Stimulated activated CD8-positive, alpha-beta memory T cell treated with anti-CD3 and anti-CD28 coated beads, Interleukin-7, amount 100 ng/mL, for 4 hours (primary cell): ENCODE data around the gene UROC1.

Source experiments
- DNase-seq, 2 donors: peaks; one replicate each; pipeline ENCODE4 v3.0.0-alpha.2; 2020; ENCODE audit warnings: low read depth in 2 of 2

Gene UROC1

GRCh38 chr3:126478581-126479310, 38.8 kb downstream of the UROC1 start:
- no peak for DNase-seq

GRCh38 chr3:126477061-126477380, 40.6 kb downstream of the UROC1 start:
- no peak for DNase-seq

- no peak for DNase-seq
Measured at GRCh38 chr3:126476166-126477060, 41.2 kb downstream of the UROC1 start.

- peak; percentile 83 to 93 for DNase-seq
Measured at GRCh38 chr3:126475413-126476114, 42.0 kb downstream of the UROC1 start, which contains the start of gene ZXDC. TSS of gene ZXDC (minus strand) at chr3:126475891. CDS start at chr3:126475865, 26 bp downstream.

- peak in 1 of 2 donors; percentile 19 for DNase-seq
Measured at GRCh38 chr3:126474498-126475412, 42.8 kb downstream of the UROC1 start.

- DNase-seq: no peak
Measured at GRCh38 chr3:126473292-126474168, 44.0 kb downstream of the UROC1 start.

- peak in 1 of 2 donors; percentile 10 for DNase-seq
Measured at GRCh38 chr3:126472277-126473006, 45.1 kb downstream of the UROC1 start.

- no peak for DNase-seq
Measured at GRCh38 chr3:126469479-126469878, 48.1 kb downstream of the UROC1 start.

GRCh38 chr3:126468028-126468891, 49.3 kb downstream of the UROC1 start:
- no peak for DNase-seq

GRCh38 chr3:126467611-126467955, 50.0 kb downstream of the UROC1 start:
- no peak for DNase-seq

GRCh38 chr3:126466886-126467610, 50.5 kb downstream of the UROC1 start:
- no peak for DNase-seq

- DNase-seq: no peak
Measured at GRCh38 chr3:126465928-126466544, 51.5 kb downstream of the UROC1 start.

- DNase-seq: no peak
Measured at GRCh38 chr3:126464997-126465396, 52.6 kb downstream of the UROC1 start.

GRCh38 chr3:126464494-126464893, 53.1 kb downstream of the UROC1 start:
- no peak for DNase-seq

- DNase-seq: no peak
Measured at GRCh38 chr3:126464093-126464492, 53.5 kb downstream of the UROC1 start.

GRCh38 chr3:126463521-126463920, 54.1 kb downstream of the UROC1 start:
- DNase-seq: no peak

GRCh38 chr3:126461450-126462070, 56.0 kb downstream of the UROC1 start:
- no peak for DNase-seq
